22Rv1 (cell line): ENCODE data around the gene HSPB7.

Experiments used
- ZFX ChIP-seq: fragments of 450-650 bp; IDR thresholded peaks from 2 replicates; pipeline ENCODE4 v1.6.1; 2017; ENCODE audit warnings: antibody characterized with exemption, borderline replicate concordance
- TF ChIP-seq, protein P1 (sequence below): fragments of 450-650 bp; IDR thresholded peaks from 2 replicates; pipeline ENCODE4 v1.5.1; 2017; ENCODE audit warnings: mild to moderate bottlenecking

DNA sequence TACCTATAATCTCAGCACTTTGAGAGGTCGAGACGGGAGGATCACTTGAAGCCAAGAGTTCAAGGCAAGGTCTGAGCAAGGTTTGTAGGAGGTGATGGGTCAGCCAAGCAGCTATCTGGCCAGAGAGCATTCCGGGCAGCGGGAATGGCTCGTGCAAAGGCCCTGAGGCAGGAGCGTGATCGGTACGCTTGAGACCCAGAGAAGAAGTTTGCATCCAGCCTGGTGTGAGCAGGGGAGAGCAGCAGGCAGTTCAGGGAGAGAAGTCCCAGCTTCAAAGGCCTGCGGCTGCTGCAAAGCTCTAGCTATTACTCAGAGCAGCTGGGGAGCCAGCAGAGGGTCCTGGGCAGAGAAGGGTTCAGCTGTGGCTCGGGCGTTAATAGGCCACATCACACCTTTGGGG lies 18.9 kb downstream of the HSPB7 start:
- TF ChIP-seq, protein P1, sequence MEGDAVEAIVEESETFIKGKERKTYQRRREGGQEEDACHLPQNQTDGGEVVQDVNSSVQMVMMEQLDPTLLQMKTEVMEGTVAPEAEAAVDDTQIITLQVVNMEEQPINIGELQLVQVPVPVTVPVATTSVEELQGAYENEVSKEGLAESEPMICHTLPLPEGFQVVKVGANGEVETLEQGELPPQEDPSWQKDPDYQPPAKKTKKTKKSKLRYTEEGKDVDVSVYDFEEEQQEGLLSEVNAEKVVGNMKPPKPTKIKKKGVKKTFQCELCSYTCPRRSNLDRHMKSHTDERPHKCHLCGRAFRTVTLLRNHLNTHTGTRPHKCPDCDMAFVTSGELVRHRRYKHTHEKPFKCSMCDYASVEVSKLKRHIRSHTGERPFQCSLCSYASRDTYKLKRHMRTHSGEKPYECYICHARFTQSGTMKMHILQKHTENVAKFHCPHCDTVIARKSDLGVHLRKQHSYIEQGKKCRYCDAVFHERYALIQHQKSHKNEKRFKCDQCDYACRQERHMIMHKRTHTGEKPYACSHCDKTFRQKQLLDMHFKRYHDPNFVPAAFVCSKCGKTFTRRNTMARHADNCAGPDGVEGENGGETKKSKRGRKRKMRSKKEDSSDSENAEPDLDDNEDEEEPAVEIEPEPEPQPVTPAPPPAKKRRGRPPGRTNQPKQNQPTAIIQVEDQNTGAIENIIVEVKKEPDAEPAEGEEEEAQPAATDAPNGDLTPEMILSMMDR, result no peak
- no peak for TF ChIP-seq ZFX
